HEK293 (cell line): ENCODE measurements around the gene HGS.

ENCODE experiments used
- CTCF ChIP-seq: fragments of 450-650 bp; formaldehyde crosslinking; IDR thresholded peaks from 2 replicates; pipeline ENCODE4 v1.5.1; 2016; ENCODE audit warnings: missing biosample characterization, missing genetic modification characterization
- GLIS1 ChIP-seq: fragments of 450-650 bp; formaldehyde crosslinking; IDR thresholded peaks from 2 replicates; pipeline ENCODE4 v1.5.1; 2016; ENCODE audit warnings: missing biosample characterization, missing genetic modification characterization
- IKZF3 ChIP-seq: fragments of 450-650 bp; IDR thresholded peaks from 2 replicates; pipeline ENCODE4 v1.5.0; 2018; ENCODE audit warnings: missing biosample characterization, mild to moderate bottlenecking, missing genetic modification characterization, moderate library complexity
- INSM2 ChIP-seq: fragments of 450-650 bp; formaldehyde crosslinking; IDR thresholded peaks from 2 replicates; pipeline ENCODE4 v1.5.1; 2016; ENCODE audit warnings: missing biosample characterization, missing genetic modification characterization
- PRDM1 ChIP-seq: fragments of 450-650 bp; formaldehyde crosslinking; IDR thresholded peaks from 2 replicates; pipeline ENCODE4; 2016; ENCODE audit warnings: missing biosample characterization, missing genetic modification characterization
- PRDM4 ChIP-seq: fragments of 450-650 bp; formaldehyde crosslinking; IDR thresholded peaks from 2 replicates; pipeline ENCODE4 v1.5.1; 2017; ENCODE audit warnings: missing biosample characterization, missing genetic modification characterization
- ZBTB1 ChIP-seq: fragments of 450-650 bp; formaldehyde crosslinking; IDR thresholded peaks from 2 replicates; pipeline ENCODE4 v1.5.1; 2016; ENCODE audit warnings: missing biosample characterization, missing genetic modification characterization
- ZBTB26 ChIP-seq: fragments of 450-650 bp; formaldehyde crosslinking; optimal IDR thresholded peaks from 2 replicates; pipeline ENCODE3; 2016; ENCODE audit warnings: missing biosample characterization, mild to moderate bottlenecking, missing genetic modification characterization
- ZEB2 ChIP-seq: fragments of 450-650 bp; formaldehyde crosslinking; IDR thresholded peaks from 2 replicates; pipeline ENCODE4 v1.5.1; 2016; ENCODE audit warnings: missing biosample characterization, missing genetic modification characterization
- ZNF112 ChIP-seq: fragments of 450-650 bp; formaldehyde crosslinking; IDR thresholded peaks from 2 replicates; pipeline ENCODE4 v1.5.0; 2017; ENCODE audit warnings: missing biosample characterization, missing genetic modification characterization
- ZNF146 ChIP-seq: fragments of 450-650 bp; formaldehyde crosslinking; IDR thresholded peaks from 2 replicates; pipeline ENCODE4 v1.5.1; 2016; ENCODE audit warnings: missing biosample characterization, missing genetic modification characterization
- ZNF157 ChIP-seq: fragments of 450-650 bp; formaldehyde crosslinking; IDR thresholded peaks from 2 replicates; pipeline ENCODE4 v1.5.1; 2016; ENCODE audit warnings: missing biosample characterization, missing genetic modification characterization
- ZNF16 ChIP-seq: fragments of 450-650 bp; formaldehyde crosslinking; IDR thresholded peaks from 2 replicates; pipeline ENCODE4 v1.5.1; 2016; ENCODE audit warnings: low read depth, missing biosample characterization, missing genetic modification characterization
- ZNF2 ChIP-seq: fragments of 450-650 bp; formaldehyde crosslinking; IDR thresholded peaks from 2 replicates; pipeline ENCODE4 v1.5.1; 2016; ENCODE audit warnings: missing biosample characterization, missing genetic modification characterization
- ZNF223 ChIP-seq: fragments of 450-650 bp; formaldehyde crosslinking; IDR thresholded peaks from 2 replicates; pipeline ENCODE4 v1.5.1; 2016; ENCODE audit warnings: missing biosample characterization, missing genetic modification characterization
- ZNF248 ChIP-seq: fragments of 450-650 bp; formaldehyde crosslinking; IDR thresholded peaks from 2 replicates; pipeline ENCODE4 v1.5.1; 2017; ENCODE audit warnings: missing biosample characterization, missing genetic modification characterization
- ZNF266 ChIP-seq: fragments of 450-650 bp; formaldehyde crosslinking; IDR thresholded peaks from 2 replicates; pipeline ENCODE4 v1.5.1; 2016; ENCODE audit warnings: missing biosample characterization, missing genetic modification characterization, low read depth
- ZNF311 ChIP-seq: fragments of 450-650 bp; formaldehyde crosslinking; IDR thresholded peaks from 2 replicates; pipeline ENCODE4 v1.5.1; 2017; ENCODE audit warnings: missing biosample characterization, missing genetic modification characterization, borderline replicate concordance
- ZNF398 ChIP-seq: fragments of 450-650 bp; formaldehyde crosslinking; IDR thresholded peaks from 2 replicates; pipeline ENCODE4 v1.5.1; 2017; ENCODE audit warnings: missing biosample characterization, missing genetic modification characterization
- ZNF513 ChIP-seq: fragments of 450-650 bp; IDR thresholded peaks from 2 replicates; pipeline ENCODE4 v1.5.1; 2018; ENCODE audit warnings: missing biosample characterization, missing genetic modification characterization
- ZNF518A ChIP-seq: fragments of 450-650 bp; formaldehyde crosslinking; conservative IDR thresholded peaks from 2 replicates; pipeline ENCODE4 v1.5.1; 2016; ENCODE audit warnings: low read depth, missing biosample characterization, missing genetic modification characterization
- ZNF596 ChIP-seq: fragments of 450-650 bp; IDR thresholded peaks from 2 replicates; pipeline ENCODE4 v1.5.0; 2018; ENCODE audit warnings: missing biosample characterization, mild to moderate bottlenecking, missing genetic modification characterization, moderate library complexity
- ZNF747 ChIP-seq: fragments of 450-650 bp; formaldehyde crosslinking; IDR thresholded peaks from 2 replicates; pipeline ENCODE4 v1.5.1; 2016; ENCODE audit warnings: missing biosample characterization, missing genetic modification characterization
- ZNF791 ChIP-seq: fragments of 450-650 bp; formaldehyde crosslinking; IDR thresholded peaks from 2 replicates; pipeline ENCODE4 v1.5.1; 2016; ENCODE audit warnings: missing biosample characterization, missing genetic modification characterization
- ZNF792 ChIP-seq: fragments of 450-650 bp; formaldehyde crosslinking; IDR thresholded peaks from 2 replicates; pipeline ENCODE4 v1.5.1; 2016; ENCODE audit warnings: missing biosample characterization, missing genetic modification characterization

HGS gene

GRCh38 chr17:81712468-81713003, 28.7 kb downstream of the HGS start (continued):
- TF ChIP-seq ZNF518A (tag by site-specific recombination) (no peak), ZNF311 (tag by site-specific recombination) (no peak), ZNF248 (tag by site-specific recombination) (no peak), ZNF596 (tag by site-specific recombination) (no peak), IKZF3 (tag by site-specific recombination) (0 out of 2 replicates have a peak, but pooled peaks have one; percentile 36), ZNF157 (tag by site-specific recombination) (no peak), ZNF112 (tag by site-specific recombination) (no peak), ZNF2 (no peak), CTCF (tag by site-specific recombination) (peak; percentile 72), ZBTB1 (tag by site-specific recombination) (no peak), ZEB2 (peak; percentile 53), ZNF791 (tag by site-specific recombination) (no peak), PRDM1 (no peak), GLIS1 (tag by site-specific recombination) (peak; percentile 78), ZNF792 (tag by site-specific recombination) (no peak), ZNF16 (tag by site-specific recombination) (no peak), ZNF747 (no peak), ZNF398 (tag by site-specific recombination) (peak; percentile 14; the same call in 1 of the 2 replicates), ZNF146 (tag by site-specific recombination) (no peak), ZBTB26 (tag by site-specific recombination) (peak; percentile 48), ZNF266 (tag by site-specific recombination) (no peak), ZNF223 (no peak), PRDM4 (no peak), ZNF513 (tag by site-specific recombination) (no peak), INSM2 (tag by site-specific recombination) (no peak)
